Esophagus muscularis mucosa (tissue), 4 donors: ENCODE data around the gene ZSWIM5. TPM values are rescaled to one million over a fixed set of nuclear protein-coding genes. Genes with fewer than 3 reads are reported as not detected.
A peak's percentile ranks its signal among the peaks of the same experiment; 100 is the strongest.

Experiments used
- DNase-seq: peaks from one replicate; pipeline ENCODE4 v3.0.0-alpha.2; 2017; ENCODE audit errors: extremely low spot score
- H3K27ac ChIP-seq, 4 donors: fragments of 200-600 bp; sonication (generic); replicated peaks in 1 of 4; 1 replicate in 3 of 4; 2 replicates in 1 of 4; pipeline ENCODE4 v1.5.1; 2016 to 2019; ENCODE audit warnings: mild to moderate bottlenecking in 1 of 4
- H3K27me3 ChIP-seq, 4 donors: fragments of 200-600 bp; sonication (generic); one replicate each; pipeline versions ENCODE4 v1.5.1 to v1.6.0; 2016 to 2019
- H3K36me3 ChIP-seq, 4 donors: fragments of 200-600 bp; sonication (generic); one replicate each; pipeline ENCODE4 v1.5.1; 2016 to 2019
- H3K4me1 ChIP-seq, 4 donors: fragments of 200-600 bp; sonication (generic); one replicate each; pipeline ENCODE4 v1.5.1; 2016 to 2019
- H3K4me3 ChIP-seq, 4 donors: fragments of 200-600 bp; sonication (generic); 1 replicate in 2 of 4; 2 replicates in 2 of 4; pipeline ENCODE4 v1.5.1; 2016 to 2019; ENCODE audit warnings: mild to moderate bottlenecking in 4 of 4, moderate library complexity in 1 of 4
- H3K9me3 ChIP-seq, 4 donors: fragments of 200-600 bp; sonication (generic); 1 replicate in 3 of 4; 2 replicates in 1 of 4; pipeline ENCODE4 v1.5.1; 2016 to 2019
- EP300 ChIP-seq: sonication (generic); formaldehyde crosslinking; IDR thresholded peaks from one replicate; pipeline ENCODE4 v1.6.1; 2017; ENCODE audit warnings: antibody characterized with exemption
- POLR2A ChIP-seq: fragments of 450-650 bp; IDR thresholded peaks from one replicate; pipeline ENCODE4 v1.6.1; 2017; ENCODE audit warnings: antibody characterized with exemption, moderate library complexity, mild to moderate bottlenecking, low read depth
- POLR2AphosphoS5 ChIP-seq, 2 donors: sonication (generic); formaldehyde crosslinking; IDR thresholded peaks; one replicate each; pipeline ENCODE4 v1.6.1; 2017; ENCODE audit warnings: antibody characterized with exemption in 2 of 2
- WGBS: methylation state at CpG from one replicate; pipeline ENCODE4 v1.1.5; 2018; 5-methylcytosine and 5-hydroxymethylcytosine counted together
- intact Hi-C: fragments of 100-400 bp; cut with DNase I; formaldehyde crosslinking; loops from one replicate; pipeline ENCODE4 v1.15.1; 2023
- total RNA-seq, 4 donors: library from RNA; depleted of rRNA; stranded (reverse); fragments of >200 nt; gene quantifications; one replicate each; pipeline versions ENCODE4 v1.1.0 to v1.2.1, GENCODE V29; 2016
- TF ChIP-seq, protein P1 (sequence below), 3 experiments: fragments of 200-600 bp in 2 of 3; fragments of 450-650 bp in 1 of 3; sonication (generic) in 2 of 3; IDR thresholded peaks; one replicate each; pipeline ENCODE4 v1.5.1; 2017 to 2019; ENCODE audit warnings: antibody characterized with exemption in 3 of 3, mild to moderate bottlenecking in 2 of 3, moderate library complexity in 1 of 3

The ZSWIM5 gene
- total RNA-seq, 4 donors from 2014 or later: 3.3 to 6.2 (median 5.3) TPM

DNA sequence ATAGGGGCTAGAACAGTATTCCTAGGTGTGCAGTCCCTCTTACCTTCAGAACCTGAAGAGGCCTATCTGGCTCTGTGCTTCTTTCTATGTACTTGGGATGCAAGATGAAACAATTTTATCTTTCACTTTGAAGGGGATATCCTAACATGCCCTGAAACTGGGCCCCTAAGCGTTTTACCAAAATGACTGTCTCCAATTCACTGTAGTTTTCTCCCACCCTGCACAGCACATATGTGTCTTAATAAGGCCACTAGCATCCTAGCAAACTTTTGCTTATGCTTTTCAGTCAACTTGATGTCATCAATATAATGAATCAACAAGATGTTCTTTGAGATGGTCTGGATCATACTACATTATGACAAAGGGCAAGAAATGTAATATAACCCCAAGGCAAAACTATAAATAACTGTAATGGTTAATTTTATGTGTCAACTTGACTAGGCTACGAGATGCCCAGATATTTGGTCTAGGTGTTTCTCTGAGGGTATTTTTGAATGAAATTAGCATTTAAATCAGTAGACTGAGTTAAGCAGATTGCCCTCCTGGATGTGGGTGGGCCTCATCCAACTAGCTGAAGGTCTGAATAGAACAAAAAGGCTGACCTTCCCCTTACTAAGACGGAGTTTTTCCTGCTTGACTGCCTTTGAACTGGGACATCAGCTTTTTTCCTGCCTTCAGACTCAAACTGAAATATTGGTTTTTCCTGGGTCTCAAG is 9.2 kb upstream of the ZSWIM5 start:
- no peaks in the 10 kb centered on the region for H3K9me3 ChIP-seq
- WGBS: 89% methylated on average over 3 of the region's 3 CpGs
- no peak overlapping the region for H3K27ac ChIP-seq
- no peak for DNase-seq
- H3K4me3 ChIP-seq: no peak overlapping the region
- H3K36me3 ChIP-seq: no peaks in the 10 kb centered on the region
- peaks cover 0 to 5% (median 1%) of the 10 kb centered on the region in 4 donors for H3K27me3 ChIP-seq
- TF ChIP-seq POLR2AphosphoS5 (IDR thresholded peaks at IDR 0.05) (no peak), POLR2A (no peak), EP300 (no peak)
- TF ChIP-seq, protein P1, sequence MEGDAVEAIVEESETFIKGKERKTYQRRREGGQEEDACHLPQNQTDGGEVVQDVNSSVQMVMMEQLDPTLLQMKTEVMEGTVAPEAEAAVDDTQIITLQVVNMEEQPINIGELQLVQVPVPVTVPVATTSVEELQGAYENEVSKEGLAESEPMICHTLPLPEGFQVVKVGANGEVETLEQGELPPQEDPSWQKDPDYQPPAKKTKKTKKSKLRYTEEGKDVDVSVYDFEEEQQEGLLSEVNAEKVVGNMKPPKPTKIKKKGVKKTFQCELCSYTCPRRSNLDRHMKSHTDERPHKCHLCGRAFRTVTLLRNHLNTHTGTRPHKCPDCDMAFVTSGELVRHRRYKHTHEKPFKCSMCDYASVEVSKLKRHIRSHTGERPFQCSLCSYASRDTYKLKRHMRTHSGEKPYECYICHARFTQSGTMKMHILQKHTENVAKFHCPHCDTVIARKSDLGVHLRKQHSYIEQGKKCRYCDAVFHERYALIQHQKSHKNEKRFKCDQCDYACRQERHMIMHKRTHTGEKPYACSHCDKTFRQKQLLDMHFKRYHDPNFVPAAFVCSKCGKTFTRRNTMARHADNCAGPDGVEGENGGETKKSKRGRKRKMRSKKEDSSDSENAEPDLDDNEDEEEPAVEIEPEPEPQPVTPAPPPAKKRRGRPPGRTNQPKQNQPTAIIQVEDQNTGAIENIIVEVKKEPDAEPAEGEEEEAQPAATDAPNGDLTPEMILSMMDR (IDR thresholded peaks at IDR 0.05): no peak
- intact Hi-C loops: no loop called here
- H3K4me1 ChIP-seq: no peaks in the 10 kb centered on the region

- DNase-seq: no peak
- intact Hi-C loops: no loop called here
- Histone ChIP-seq H3K36me3 (no peaks in the 10 kb centered on the region), H3K27me3 (peaks cover 0 to 5% (median 0%) of the 10 kb centered on the region in 4 donors), H3K9me3 (no peaks in the 10 kb centered on the region), H3K4me1 (no peaks in the 10 kb centered on the region), H3K27ac (no peak overlapping the region), H3K4me3 (no peak overlapping the region)
- TF ChIP-seq POLR2A (no peak), POLR2AphosphoS5 (IDR thresholded peaks at IDR 0.05) (no peak), EP300 (no peak)
- TF ChIP-seq, protein P1 (IDR thresholded peaks at IDR 0.05): no peak
- WGBS: 100% methylated on average over 1 of the region's 1 CpG
These were observed 7.5 kb upstream of the ZSWIM5 start for GRCh38 chr1:45213892-45214291.

DNA sequence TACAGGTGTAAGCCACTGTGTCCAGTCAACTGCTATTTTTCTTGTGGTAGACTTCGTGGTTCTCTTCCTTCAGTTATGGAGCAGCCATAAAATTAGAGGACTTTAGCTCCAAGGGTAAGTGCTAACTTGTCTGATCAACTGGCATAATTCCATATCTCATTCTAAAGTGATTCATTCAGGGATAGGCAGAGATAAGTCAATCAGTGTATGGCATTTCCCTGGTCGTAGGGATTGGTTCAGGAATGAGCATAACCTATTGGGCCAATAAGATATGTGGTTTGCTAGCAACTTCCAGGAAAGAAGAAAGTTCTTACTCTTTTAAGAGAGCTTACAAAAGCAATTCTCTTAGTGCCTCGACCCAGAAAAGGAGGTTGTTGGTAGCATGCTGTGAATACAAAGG is 4.7 kb upstream of the ZSWIM5 start:
- Histone ChIP-seq H3K36me3 (no peaks in the 10 kb centered on the region), H3K4me1 (peaks cover 9 to 12% (median 11%) of the 10 kb centered on the region in 4 donors), H3K27ac (no peak overlapping the region), H3K9me3 (no peaks in the 10 kb centered on the region), H3K27me3 (no peaks in the 10 kb centered on the region), H3K4me3 (no peak overlapping the region)
- intact Hi-C loops: no loop called here
- WGBS: 77% methylated on average over 3 of the region's 3 CpGs
- TF ChIP-seq, protein P1 (IDR thresholded peaks at IDR 0.05): no peak
- no peak for TF ChIP-seq EP300
- DNase-seq: no peak

DNA sequence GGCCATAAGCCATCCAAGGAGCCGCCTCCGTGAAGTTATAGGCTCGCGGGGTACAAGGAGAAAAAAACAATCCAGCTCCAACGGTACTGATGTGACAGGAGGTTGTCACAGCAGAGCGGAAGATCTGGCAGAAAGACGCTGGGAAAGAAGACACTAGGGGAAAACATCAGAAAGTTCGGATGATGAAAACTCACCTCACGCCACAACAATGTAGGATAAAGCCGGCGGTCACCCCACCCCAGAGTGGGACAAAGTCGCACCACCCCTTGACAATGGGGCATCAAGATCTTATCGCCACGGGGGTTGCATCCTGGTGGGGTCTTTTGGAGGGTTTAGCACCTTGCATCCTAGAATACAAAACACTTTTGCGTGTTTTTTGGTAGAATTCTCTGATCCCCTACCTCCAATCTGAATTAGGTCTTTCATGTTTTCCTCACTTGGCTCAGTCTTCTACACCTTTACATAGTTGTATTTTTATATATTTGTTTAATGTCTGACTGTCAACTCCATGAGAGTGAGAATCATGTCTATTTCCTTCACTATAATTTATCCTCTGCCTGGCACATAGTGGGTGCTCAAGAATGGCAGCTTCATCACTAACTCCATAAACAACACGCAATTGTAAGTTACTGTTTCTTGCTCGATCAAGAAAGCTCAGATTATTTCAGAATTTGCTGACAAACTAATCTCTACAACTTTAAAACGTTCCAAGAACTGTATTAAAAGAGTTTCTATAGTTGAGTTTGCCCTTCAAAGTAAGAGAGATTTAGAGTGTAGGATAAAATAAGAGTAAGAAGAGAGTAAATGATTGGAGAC is 611 bp upstream of the ZSWIM5 start:
- no peak for DNase-seq

More for the DNA sequence above, 611 bp upstream of the ZSWIM5 start:
- WGBS: 9% methylated on average over 18 of the region's 18 CpGs
- H3K4me3 ChIP-seq: peak overlapping the region; percentile 84 to 97 (median 88)
- no peaks in the 10 kb centered on the region for H3K27me3 ChIP-seq
- no peaks in the 10 kb centered on the region for H3K36me3 ChIP-seq
- peak overlapping the region; percentile 87 to 94 (median 92) for H3K27ac ChIP-seq
- intact Hi-C loops: loop anchor here (5.0 to 10.0 kb wide), 2 partner anchors 95 to 192 kb away; partner anchors contain the start of genes HECTD3 and UROD
- TF ChIP-seq, protein P1 (IDR thresholded peaks at IDR 0.05): no peak
- TF ChIP-seq POLR2A (no peak), EP300 (no peak), POLR2AphosphoS5 (IDR thresholded peaks at IDR 0.05) (no peak)
- H3K4me1 ChIP-seq: peaks cover 9 to 37% (median 27%) of the 10 kb centered on the region in 4 donors
- no peaks in the 10 kb centered on the region for H3K9me3 ChIP-seq
